Mammary epithelial cell (primary cell): ENCODE measurements around the gene SPON1.

Source experiments
- EZH2 ChIP-seq: IDR thresholded peaks from 2 replicates; pipeline ENCODE4 v1.6.1; 2012; ENCODE audit warnings: low read length, inconsistent platforms, borderline replicate concordance
- TF ChIP-seq, protein P1 (sequence below), 2 donors: IDR thresholded peaks in 1 of 2; conservative IDR thresholded peaks in 1 of 2; 2 replicates each; pipeline ENCODE4 v1.5.1; 2011 to 2012; ENCODE audit warnings: inconsistent platforms in 2 of 2, low read length in 2 of 2, mild to moderate bottlenecking in 2 of 2, control low read depth in 1 of 2, low read depth in 1 of 2; ENCODE audit not compliant: insufficient read depth in 1 of 2; ENCODE audit errors: extremely low read depth in 1 of 2

GRCh38 chr11:14308897-14309387 lies 346.4 kb downstream of the SPON1 start:
- TF ChIP-seq, protein P1, sequence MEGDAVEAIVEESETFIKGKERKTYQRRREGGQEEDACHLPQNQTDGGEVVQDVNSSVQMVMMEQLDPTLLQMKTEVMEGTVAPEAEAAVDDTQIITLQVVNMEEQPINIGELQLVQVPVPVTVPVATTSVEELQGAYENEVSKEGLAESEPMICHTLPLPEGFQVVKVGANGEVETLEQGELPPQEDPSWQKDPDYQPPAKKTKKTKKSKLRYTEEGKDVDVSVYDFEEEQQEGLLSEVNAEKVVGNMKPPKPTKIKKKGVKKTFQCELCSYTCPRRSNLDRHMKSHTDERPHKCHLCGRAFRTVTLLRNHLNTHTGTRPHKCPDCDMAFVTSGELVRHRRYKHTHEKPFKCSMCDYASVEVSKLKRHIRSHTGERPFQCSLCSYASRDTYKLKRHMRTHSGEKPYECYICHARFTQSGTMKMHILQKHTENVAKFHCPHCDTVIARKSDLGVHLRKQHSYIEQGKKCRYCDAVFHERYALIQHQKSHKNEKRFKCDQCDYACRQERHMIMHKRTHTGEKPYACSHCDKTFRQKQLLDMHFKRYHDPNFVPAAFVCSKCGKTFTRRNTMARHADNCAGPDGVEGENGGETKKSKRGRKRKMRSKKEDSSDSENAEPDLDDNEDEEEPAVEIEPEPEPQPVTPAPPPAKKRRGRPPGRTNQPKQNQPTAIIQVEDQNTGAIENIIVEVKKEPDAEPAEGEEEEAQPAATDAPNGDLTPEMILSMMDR (conservative IDR thresholded peaks at IDR 0.05 in 1 of 2, IDR thresholded peaks at IDR 0.05 in 1 of 2; ENCODE audit: extremely low read depth in 1 of 2, insufficient read depth in 1 of 2, low read depth in 1 of 2, low read length in 2 of 2) = no peak
- TF ChIP-seq EZH2 = no peak
